Prostate gland (tissue), 2 donors: Measurements from ENCODE around the gene ACTG2. TPM values are rescaled to one million over a fixed set of nuclear protein-coding genes. Genes with fewer than 3 reads are reported as not detected.

Experiments used
- DNase-seq: peaks from one replicate; pipeline ENCODE4 v3.0.0-alpha.2; 2019; ENCODE audit warnings: low spot score
- H3K27ac ChIP-seq, 2 donors: fragments of 200-600 bp; sonication (generic); 2 replicates each; pipeline ENCODE4 v1.5.1; 2017 to 2019
- H3K27me3 ChIP-seq: fragments of 200-600 bp; sonication (generic); replicated peaks from 2 replicates; pipeline ENCODE4 v1.5.1; 2019; ENCODE audit not compliant: insufficient read depth
- H3K36me3 ChIP-seq, 2 donors: fragments of 200-600 bp; sonication (generic); 1 replicate in 1 of 2; 2 replicates in 1 of 2; pipeline versions ENCODE4 v1.5.1 to v1.8.1; 2017 to 2019
- H3K4me1 ChIP-seq: fragments of 200-600 bp; sonication (generic); replicated peaks from 2 replicates; pipeline ENCODE4 v1.5.1; 2019
- H3K4me3 ChIP-seq, 2 donors: fragments of 200-600 bp; sonication (generic); 2 replicates each; pipeline ENCODE4 v1.5.1; 2017 to 2019
- H3K9me3 ChIP-seq: fragments of 200-600 bp; sonication (generic); 2 replicates; pipeline ENCODE4 v1.5.1; 2017
- CTCF ChIP-seq, 4 experiments: fragments of 200-600 bp in 2 of 4; fragments of 450-650 bp in 2 of 4; sonication (generic) in 2 of 4; IDR thresholded peaks; 1 replicate in 3 of 4; 2 replicates in 1 of 4; pipeline ENCODE4 v1.5.1; 2016 to 2019; ENCODE audit warnings: antibody characterized with exemption in 4 of 4, mild to moderate bottlenecking in 2 of 4, moderate library complexity in 2 of 4
- POLR2A ChIP-seq: fragments of 450-650 bp; IDR thresholded peaks from one replicate; pipeline ENCODE4 v1.6.1; 2016; ENCODE audit warnings: antibody characterized with exemption, mild to moderate bottlenecking
- POLR2AphosphoS5 ChIP-seq: sonication (generic); formaldehyde crosslinking; IDR thresholded peaks from one replicate; pipeline ENCODE4 v1.6.1; 2017; ENCODE audit warnings: antibody characterized with exemption
- WGBS: methylation state at CpG from one replicate; pipeline ENCODE4 v1.1.5; 2018; 5-methylcytosine and 5-hydroxymethylcytosine counted together
- intact Hi-C: fragments of 100-400 bp; cut with DNase I; formaldehyde crosslinking; loops from one replicate; pipeline ENCODE4 v1.14.2; 2022
- small RNA-seq, 2 donors: library from RNA; depleted of rRNA; stranded (forward); fragments of <200 nt; gene quantifications; one replicate each; pipeline ENCODE3, GENCODE V24; 2016
- total RNA-seq, 2 donors: library from RNA; depleted of rRNA; stranded (reverse); fragments of >200 nt; gene quantifications; one replicate each; pipeline ENCODE4 v1.1.0, GENCODE V29; 2016

Gene ACTG2
- total RNA-seq, 2 donors from 2014 or later, result 1,031 to 1,176 TPM

DNA sequence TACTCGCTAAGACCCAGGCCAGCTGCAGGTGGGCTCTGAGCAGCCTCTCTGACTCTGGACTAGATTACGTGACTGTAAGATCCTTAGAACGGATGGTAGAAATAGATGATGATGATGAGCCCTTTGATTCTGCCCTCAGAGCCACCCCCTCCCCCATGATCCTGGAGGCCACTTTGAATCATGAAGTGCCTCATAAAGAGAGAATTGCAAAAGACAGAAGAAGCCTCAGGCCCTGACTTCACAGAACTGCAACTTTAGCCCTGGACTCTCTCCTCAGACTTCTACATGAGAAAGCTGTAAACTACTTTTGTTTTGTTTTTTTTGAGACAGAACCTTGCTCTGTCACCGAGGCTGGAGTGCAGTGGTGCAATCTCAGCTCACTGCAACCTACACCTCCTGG is 76.5 kb downstream of the ACTG2 start:
- TF ChIP-seq POLR2AphosphoS5 (no peak), CTCF (IDR thresholded peaks at IDR 0.05) (no peak), POLR2A (no peak)
- H3K27ac ChIP-seq, result no peak overlapping the region
- H3K4me3 ChIP-seq, result no peak overlapping the region
- intact Hi-C loops, result no loop called here
- WGBS, result 78% methylated on average over 4 of the region's 4 CpGs
- H3K9me3 ChIP-seq, result no peaks in the 10 kb centered on the region
- no peak for DNase-seq
- H3K4me1 ChIP-seq, result no peaks in the 10 kb centered on the region
- H3K27me3 ChIP-seq, result no peaks in the 10 kb centered on the region
- no peaks in the 10 kb centered on the region for H3K36me3 ChIP-seq

Small RNAs within 50 kb of the gene (small RNA-seq; reads per million reads assigned to genes)
- gene RNA5SP97, result 0 to 0.19 reads per million in 2 donors

Other genes starting within 250 kb of the ACTG2 start
- gene TPRKB, start 155.7 kb upstream of the ACTG2 start, total RNA-seq, result 10 to 100 TPM; 26.9 to 54.0 TPM
- 10 to 100 TPM; 37.8 to 39.5 TPM for gene DUSP11, start 112.9 kb upstream of the ACTG2 start, total RNA-seq
- under 1 TPM in 1 of 2 donors, not detected in 1; 0.91 TPM for gene C2orf78, start 108.8 kb upstream of the ACTG2 start, total RNA-seq
- gene STAMBP, start 64.0 kb upstream of the ACTG2 start, total RNA-seq, result 10 to 100 TPM; 45.9 to 56.6 TPM
- gene DGUOK, start 33.9 kb downstream of the ACTG2 start, total RNA-seq, result 100 to 1,000 TPM in 1 of 2 donors, 10 to 100 TPM in 1; 77.4 to 107 TPM
- gene TET3, start 91.9 kb downstream of the ACTG2 start, total RNA-seq, result 10 to 100 TPM; 12.8 to 13.8 TPM